Sigmoid colon (tissue), 7 donors: Measurements from ENCODE around the gene RCE1. TPM values are rescaled to one million over a fixed set of nuclear protein-coding genes. Genes with fewer than 3 reads are reported as not detected.

Experiments
- DNase-seq: peaks from one replicate; pipeline ENCODE4 v3.0.0-alpha.2; 2019
- H3K27ac ChIP-seq, 4 donors: fragments of 200-600 bp; sonication (generic); one replicate each; pipeline ENCODE4 v1.5.1; 2016 to 2019; ENCODE audit warnings: mild to moderate bottlenecking in 1 of 4
- H3K27me3 ChIP-seq, 3 donors: fragments of 200-600 bp; sonication (generic); one replicate each; pipeline ENCODE4 v1.5.1; 2019; ENCODE audit warnings: mild to moderate bottlenecking in 1 of 3
- H3K36me3 ChIP-seq, 4 donors: fragments of 200-600 bp; sonication (generic); one replicate each; pipeline ENCODE4 v1.5.1; 2016 to 2019
- H3K4me1 ChIP-seq, 4 donors: fragments of 200-600 bp; sonication (generic); one replicate each; pipeline ENCODE4 v1.5.1; 2017 to 2019
- H3K4me3 ChIP-seq, 4 donors: fragments of 200-600 bp; sonication (generic); one replicate each; pipeline ENCODE4 v1.5.1; 2017 to 2019; ENCODE audit warnings: mild to moderate bottlenecking in 2 of 4, moderate library complexity in 1 of 4
- H3K9me3 ChIP-seq, 4 donors: fragments of 200-600 bp in 3 of 4; sonication (generic) in 3 of 4; one replicate each; pipeline versions ENCODE4 v1.5.1 to v1.6.1; 2013 to 2019
- EP300 ChIP-seq, 4 donors: sonication (generic); formaldehyde crosslinking; IDR thresholded peaks; one replicate each; pipeline ENCODE4 v1.6.1; 2017; ENCODE audit warnings: antibody characterized with exemption in 4 of 4
- POLR2A ChIP-seq, 2 donors: fragments of 450-650 bp; IDR thresholded peaks; one replicate each; pipeline ENCODE4 v1.6.1; 2016; ENCODE audit warnings: antibody characterized with exemption in 2 of 2, mild to moderate bottlenecking in 2 of 2, moderate library complexity in 2 of 2
- POLR2AphosphoS5 ChIP-seq, 4 donors: sonication (generic); formaldehyde crosslinking; IDR thresholded peaks; one replicate each; pipeline ENCODE4 v1.6.1; 2017; ENCODE audit warnings: antibody characterized with exemption in 4 of 4
- WGBS, 2 donors: extraction: QIAGEN DNeasy Blood & Tissue Kit; methylation state at CpG; one replicate each; pipeline ENCODE4 v1.1.7; 2013; 5-methylcytosine and 5-hydroxymethylcytosine counted together
- intact Hi-C: fragments of 100-400 bp; cut with DNase I; formaldehyde crosslinking; loops from one replicate; pipeline ENCODE4 v1.15.1; 2023
- polyA plus RNA-seq, 3 donors: library from polyadenylated mRNA; stranded (reverse); fragments of 200-250 nt; gene quantifications; one replicate each; pipeline ENCODE4 v1.2.3, GENCODE V29; 2013
- total RNA-seq, 4 donors: library from RNA; depleted of rRNA; stranded (reverse); fragments of >200 nt; gene quantifications; one replicate each; pipeline ENCODE4 v1.1.0, GENCODE V29; 2016
- TF ChIP-seq, protein P1 (sequence below), 4 experiments: fragments of 450-650 bp in 3 of 4; fragments of 200-600 bp in 1 of 4; IDR thresholded peaks; one replicate each; pipeline ENCODE4 v1.5.1; 2016 to 2019; ENCODE audit warnings: antibody characterized with exemption in 4 of 4, mild to moderate bottlenecking in 3 of 4, moderate library complexity in 2 of 4
- donor health status: healthy with polysubstance abuse.
- donor health status: Bipolar disorder and iron deficiency.
- donor health status: healthy.

RCE1 gene
- total and polyA plus RNA-seq, 7 donors: 6.1 to 23.0 (median 8.4) TPM

DNA sequence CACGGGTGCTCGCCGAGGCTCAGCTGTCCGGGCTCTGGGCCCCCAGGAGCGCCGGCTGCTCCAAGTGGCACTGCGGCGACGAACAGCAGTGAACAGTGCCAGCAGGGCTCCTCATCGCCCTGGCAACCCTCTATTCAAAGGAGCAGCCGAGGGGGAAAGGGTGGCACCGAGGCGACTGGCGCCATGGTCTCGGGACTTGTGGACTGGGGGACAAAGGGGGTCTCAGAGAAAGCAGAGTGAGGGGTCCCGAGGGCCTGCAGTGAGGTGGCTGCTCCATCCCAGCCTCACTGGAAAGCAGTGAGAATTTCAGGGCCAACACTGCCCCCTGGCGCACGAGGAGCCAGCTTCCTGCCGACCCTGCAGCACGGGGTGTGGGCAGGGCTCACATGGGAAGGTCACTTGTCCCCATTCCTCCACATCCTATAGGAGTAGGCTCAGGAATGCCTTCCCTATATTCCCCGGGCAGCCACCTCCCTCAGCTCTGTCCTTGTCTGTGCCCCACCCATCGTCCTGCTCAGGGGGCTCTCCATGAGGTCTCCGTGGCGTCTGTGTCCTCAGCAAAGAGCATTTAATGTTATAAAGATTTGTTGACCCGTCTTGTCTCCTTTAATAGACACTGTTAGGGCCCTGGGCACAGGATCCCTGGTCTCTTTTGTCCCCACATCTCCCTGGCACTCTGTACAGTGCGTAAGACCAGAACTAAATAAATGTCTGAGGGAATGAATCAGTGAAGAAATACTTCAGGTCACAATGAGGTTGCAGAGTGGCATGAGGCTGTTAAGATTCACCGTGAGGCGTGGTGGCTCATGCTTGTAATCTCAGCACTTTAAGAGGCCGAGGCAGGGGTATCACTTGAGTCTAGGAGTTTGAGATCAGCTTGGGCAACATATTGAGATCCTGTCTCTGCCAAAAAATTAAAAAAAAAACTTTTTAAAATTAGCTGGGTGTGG is 40.0 kb downstream of the RCE1 start:
- Histone ChIP-seq H3K4me1 (peaks cover 0 to 14% (median 9%) of the 10 kb centered on the region in 4 donors), H3K4me3 (peak overlapping the region in 3 of 4 donors; percentile 28 to 46 (median 37)), H3K9me3 (no peaks in the 10 kb centered on the region), H3K36me3 (no peaks in the 10 kb centered on the region), H3K27ac (peak overlapping the region in 3 of 4 donors; percentile 12 to 42 (median 35)), H3K27me3 (no peaks in the 10 kb centered on the region)
- intact Hi-C loops: loop anchor here (1.0 to 5.0 kb wide), 3 partner anchors 26 to 189 kb away; partner anchors contain the start of genes LRFN4 and RCE1
- 21 to 58% methylated on average over 29 of the region's 29 CpGs for WGBS, 2 donors
- no peak for TF ChIP-seq EP300 (IDR thresholded peaks at IDR 0.05)
- TF ChIP-seq, protein P1, sequence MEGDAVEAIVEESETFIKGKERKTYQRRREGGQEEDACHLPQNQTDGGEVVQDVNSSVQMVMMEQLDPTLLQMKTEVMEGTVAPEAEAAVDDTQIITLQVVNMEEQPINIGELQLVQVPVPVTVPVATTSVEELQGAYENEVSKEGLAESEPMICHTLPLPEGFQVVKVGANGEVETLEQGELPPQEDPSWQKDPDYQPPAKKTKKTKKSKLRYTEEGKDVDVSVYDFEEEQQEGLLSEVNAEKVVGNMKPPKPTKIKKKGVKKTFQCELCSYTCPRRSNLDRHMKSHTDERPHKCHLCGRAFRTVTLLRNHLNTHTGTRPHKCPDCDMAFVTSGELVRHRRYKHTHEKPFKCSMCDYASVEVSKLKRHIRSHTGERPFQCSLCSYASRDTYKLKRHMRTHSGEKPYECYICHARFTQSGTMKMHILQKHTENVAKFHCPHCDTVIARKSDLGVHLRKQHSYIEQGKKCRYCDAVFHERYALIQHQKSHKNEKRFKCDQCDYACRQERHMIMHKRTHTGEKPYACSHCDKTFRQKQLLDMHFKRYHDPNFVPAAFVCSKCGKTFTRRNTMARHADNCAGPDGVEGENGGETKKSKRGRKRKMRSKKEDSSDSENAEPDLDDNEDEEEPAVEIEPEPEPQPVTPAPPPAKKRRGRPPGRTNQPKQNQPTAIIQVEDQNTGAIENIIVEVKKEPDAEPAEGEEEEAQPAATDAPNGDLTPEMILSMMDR (IDR thresholded peaks at IDR 0.05): peak; percentile 56 to 79 (median 70)
- DNase-seq: peak; percentile 82

DNA sequence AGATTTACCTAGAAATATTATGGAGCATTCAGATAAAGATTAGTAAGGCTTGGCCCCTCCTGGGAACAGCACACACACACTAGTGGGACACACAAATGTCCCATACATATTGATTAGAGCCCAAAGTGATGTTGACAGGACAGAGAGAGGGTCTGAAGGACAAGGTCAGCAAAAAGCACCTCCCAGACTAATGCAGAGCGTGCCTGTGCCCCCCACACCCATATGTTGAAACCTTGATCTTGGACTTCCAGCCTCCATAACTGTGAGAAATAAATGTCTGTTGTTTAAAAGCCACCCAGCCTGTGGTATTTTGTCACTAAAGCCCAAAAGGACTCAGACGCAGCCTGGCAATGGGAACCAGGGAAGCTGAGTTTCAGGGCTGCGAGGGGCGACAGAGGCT is 41.2 kb downstream of the RCE1 start:
- H3K9me3 ChIP-seq: no peaks in the 10 kb centered on the region
- H3K4me1 ChIP-seq: peaks cover 0 to 14% (median 9%) of the 10 kb centered on the region in 4 donors
- no peak overlapping the region for H3K4me3 ChIP-seq
- DNase-seq: no peak
- no peak for TF ChIP-seq POLR2A (IDR thresholded peaks at IDR 0.05)
- TF ChIP-seq, protein P1 (IDR thresholded peaks at IDR 0.05): no peak
- no peak for TF ChIP-seq EP300 (IDR thresholded peaks at IDR 0.05)
- no peak for TF ChIP-seq POLR2AphosphoS5 (IDR thresholded peaks at IDR 0.05)
- intact Hi-C loops: loop anchor here (5.0 kb wide), 1 partner anchor 42 kb away; the partner anchor contains the start of gene RCE1
- H3K36me3 ChIP-seq: no peaks in the 10 kb centered on the region
- no peak overlapping the region for H3K27ac ChIP-seq
- no peaks in the 10 kb centered on the region for H3K27me3 ChIP-seq
- 96 to 97% methylated on average over 4 of the region's 4 CpGs for WGBS, 2 donors

DNA sequence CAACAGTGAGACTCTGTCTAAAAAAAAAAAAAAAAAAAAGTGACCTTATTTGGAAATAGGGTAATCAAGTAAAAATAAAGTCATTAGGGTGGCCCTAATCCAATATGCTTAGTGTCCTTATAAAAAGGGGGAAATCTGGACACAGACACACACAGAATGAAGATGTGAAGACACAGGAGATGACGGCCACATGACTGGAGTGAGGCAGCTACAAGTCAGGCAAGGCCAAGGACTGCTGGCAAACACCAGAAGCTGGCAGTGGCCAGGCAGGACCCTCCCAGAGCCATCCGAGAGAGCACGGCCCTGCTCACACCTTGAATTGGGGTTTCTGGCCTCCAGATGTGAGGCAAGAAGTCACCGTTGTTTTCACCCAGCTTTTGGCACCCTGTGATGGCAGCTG is 42.2 kb downstream of the RCE1 start:
- Histone ChIP-seq H3K4me1 (peaks cover 0 to 14% (median 9%) of the 10 kb centered on the region in 4 donors), H3K27me3 (no peaks in the 10 kb centered on the region), H3K4me3 (no peak overlapping the region), H3K27ac (no peak overlapping the region), H3K36me3 (no peaks in the 10 kb centered on the region), H3K9me3 (no peaks in the 10 kb centered on the region)
- DNase-seq: no peak
- TF ChIP-seq POLR2AphosphoS5 (IDR thresholded peaks at IDR 0.05) (no peak), EP300 (IDR thresholded peaks at IDR 0.05) (no peak), POLR2A (IDR thresholded peaks at IDR 0.05) (no peak)
- TF ChIP-seq, protein P1 (IDR thresholded peaks at IDR 0.05): no peak
- intact Hi-C loops: no loop called here
- 89 to 91% methylated on average over 4 of the region's 4 CpGs for WGBS, 2 donors

DNA sequence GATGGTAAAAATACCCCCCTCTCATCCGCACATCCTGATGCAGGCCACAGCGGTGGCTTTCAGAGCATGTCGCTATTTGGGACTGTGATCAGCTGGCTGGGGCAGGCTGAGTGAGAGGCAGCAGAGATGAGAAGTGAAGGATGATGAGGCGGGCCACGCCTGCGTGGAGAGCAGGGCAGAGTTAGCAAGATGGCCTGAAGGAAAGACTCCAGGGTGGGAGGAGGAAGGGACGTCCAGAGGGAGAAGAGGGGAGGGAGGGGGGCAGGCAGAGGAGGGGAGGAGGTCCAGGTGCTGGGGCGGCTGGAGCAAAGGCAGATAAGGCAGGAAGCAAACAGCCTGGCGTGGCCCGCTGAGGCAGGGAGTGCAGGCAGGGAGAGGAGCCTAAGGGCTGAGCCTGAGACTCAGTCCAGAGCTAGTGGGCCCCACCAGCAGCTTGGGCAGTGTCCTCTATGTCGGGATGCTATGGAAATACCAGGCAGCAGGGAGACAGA is 42.8 kb downstream of the RCE1 start:
- Histone ChIP-seq H3K4me1 (peaks cover 0 to 14% (median 9%) of the 10 kb centered on the region in 4 donors), H3K9me3 (no peaks in the 10 kb centered on the region), H3K36me3 (no peaks in the 10 kb centered on the region), H3K27me3 (no peaks in the 10 kb centered on the region), H3K27ac (no peak overlapping the region), H3K4me3 (no peak overlapping the region)
- no peak for TF ChIP-seq POLR2A (IDR thresholded peaks at IDR 0.05)
- no peak for TF ChIP-seq POLR2AphosphoS5 (IDR thresholded peaks at IDR 0.05)
- TF ChIP-seq, protein P1 (IDR thresholded peaks at IDR 0.05): no peak
- no peak for TF ChIP-seq EP300 (IDR thresholded peaks at IDR 0.05)
- intact Hi-C loops: no loop called here
- DNase-seq: no peak
- WGBS, 2 donors: 69 to 76% methylated on average over 11 of the region's 11 CpGs
